Naive thymus-derived CD8-positive, alpha-beta T cell (primary cell): ENCODE data around the gene CCND1. TPM values are rescaled to one million over a fixed set of nuclear protein-coding genes. Genes with fewer than 3 reads are reported as not detected.

ENCODE experiments used
- ATAC-seq, 2 donors: fragments of 150-1000 bp; cut with Tn5 transposase in 1 of 2; sonication (Bioruptor Pico), chemical (Tn5 transposase) in 1 of 2; 1 replicate in 1 of 2; 2 replicates in 1 of 2; pipeline ENCODE4 v1.10.0; 2021; ENCODE audit warnings: mild to moderate bottlenecking in 2 of 2, moderate library complexity in 2 of 2
- POLR2A ChIA-PET: fragments of 350-600 bp; sonication (Branson Sonifier 250); formaldehyde crosslinking; loops from one replicate; lab custom pipeline; 2021; ENCODE audit warnings: antibody characterized with exemption; lab: Charles Lee
- DNase-seq, 10 donors: peaks; one replicate each; pipeline versions ENCODE4 v3.0.0 to v3.0.0-alpha.2; 2020 to 2022
- H3K27ac Mint-ChIP-seq, 10 donors: one replicate each; pipeline ENCODE4 v1.8.0; 2020 to 2022; ENCODE audit warnings: mild to moderate bottlenecking in 10 of 10, mixed read lengths in 10 of 10, moderate library complexity in 4 of 10, inconsistent platforms in 1 of 10
- H3K27me3 Mint-ChIP-seq, 5 donors: one replicate each; pipeline ENCODE4 v1.8.0; 2021 to 2022; ENCODE audit warnings: mixed read lengths in 5 of 5
- H3K36me3 Mint-ChIP-seq, 3 donors: one replicate each; pipeline ENCODE4 v1.8.0; 2020 to 2022; ENCODE audit warnings: mixed read lengths in 3 of 3, mild to moderate bottlenecking in 2 of 3, inconsistent platforms in 1 of 3
- H3K4me1 Mint-ChIP-seq, 4 donors: one replicate each; pipeline ENCODE4 v1.8.0; 2021 to 2022; ENCODE audit warnings: mixed read lengths in 4 of 4
- H3K4me3 Mint-ChIP-seq, 10 donors: one replicate each; pipeline ENCODE4 v1.8.0; 2020 to 2022; ENCODE audit warnings: mild to moderate bottlenecking in 10 of 10, mixed read lengths in 10 of 10, moderate library complexity in 6 of 10, inconsistent platforms in 1 of 10
- H3K9me3 Mint-ChIP-seq, 9 donors: one replicate each; pipeline ENCODE4 v1.8.0; 2020 to 2022; ENCODE audit warnings: mixed read lengths in 9 of 9, mild to moderate bottlenecking in 3 of 9, inconsistent platforms in 1 of 9, moderate library complexity in 1 of 9
- polyA plus RNA-seq, 3 donors: library from polyadenylated mRNA; unstranded; fragments of 300-500 nt; fragmentation: Illumina TruSeq; gene quantifications; one replicate each; pipeline ENCODE4 v1.2.3, GENCODE V29; 2021
- total RNA-seq, 8 experiments: library from RNA in 2 of 8; stranded (reverse) in 2 of 8; gene quantifications; one replicate each; pipeline ENCODE4 v1.2.3 and lab custom pipeline; 2021 to 2026

The CCND1 gene
- total and polyA plus RNA-seq, 5 experiments from 2014 or later = 0.03 to 0.74 (median 0.08) TPM

GRCh38 chr11:69697861-69698260, 56.9 kb downstream of the CCND1 start:
- peaks cover 0 to 4% (median 2%) of the 10 kb centered on the region in 4 donors for H3K4me1 Mint-ChIP-seq
- DNase-seq (no peak), ATAC-seq (no peak)
- H3K4me3 Mint-ChIP-seq = no peak overlapping the region
- no peaks in the 10 kb centered on the region for H3K36me3 Mint-ChIP-seq
- H3K9me3 Mint-ChIP-seq = no peaks in the 10 kb centered on the region
- H3K27me3 Mint-ChIP-seq = peaks cover 22 to 75% (median 42%) of the 10 kb centered on the region in 5 donors
- no peak overlapping the region for H3K27ac Mint-ChIP-seq
- POLR2A ChIA-PET = no interaction called here

GRCh38 chr11:69698362-69698761, 57.4 kb downstream of the CCND1 start:
- Mint-ChIP-seq H3K9me3 (no peaks in the 10 kb centered on the region), H3K27ac (peak overlapping the region in 1 of 10 donors; percentile 15), H3K4me3 (no peak overlapping the region), H3K27me3 (peaks cover 22 to 76% (median 42%) of the 10 kb centered on the region in 5 donors), H3K4me1 (peaks cover 0 to 8% (median 5%) of the 10 kb centered on the region in 4 donors), H3K36me3 (no peaks in the 10 kb centered on the region)
- no peak for DNase-seq
- POLR2A ChIA-PET = no interaction called here
- ATAC-seq = no peak

DNA sequence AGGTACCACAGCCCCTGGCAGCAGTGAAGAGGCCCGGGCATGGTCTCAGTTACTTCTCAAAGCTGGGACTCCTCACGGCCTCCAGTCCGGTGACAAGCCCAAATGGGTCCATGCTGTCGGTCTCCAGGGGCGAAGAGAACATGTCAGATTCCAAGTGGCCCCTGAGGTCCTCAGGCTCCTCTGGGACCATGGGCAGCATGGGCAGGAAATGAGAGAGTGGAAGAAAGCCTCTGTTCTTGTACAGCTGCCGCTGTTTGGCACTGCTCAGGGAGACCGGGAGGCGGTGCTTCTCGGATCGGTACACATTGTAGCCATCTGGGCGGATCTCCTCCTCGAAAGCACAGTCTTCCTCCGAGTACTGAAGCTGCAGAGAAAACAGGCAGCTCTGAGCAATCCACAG, 58.3 kb downstream of the CCND1 start:
- no peak for DNase-seq
- Mint-ChIP-seq H3K9me3 (no peaks in the 10 kb centered on the region), H3K4me3 (no peak overlapping the region), H3K27me3 (peaks cover 19 to 72% (median 37%) of the 10 kb centered on the region in 5 donors), H3K27ac (no peak overlapping the region), H3K4me1 (peaks cover 0 to 9% (median 5%) of the 10 kb centered on the region in 4 donors), H3K36me3 (no peaks in the 10 kb centered on the region)
- ATAC-seq = no peak
- POLR2A ChIA-PET = no interaction called here

GRCh38 chr11:69700278-69701140, 59.6 kb downstream of the CCND1 start:
- Mint-ChIP-seq H3K27ac (no peak overlapping the region), H3K4me3 (peak overlapping the region in 1 of 10 donors; percentile 20), H3K27me3 (peaks cover 19 to 72% (median 37%) of the 10 kb centered on the region in 5 donors), H3K4me1 (peaks cover under 1 to 9% (median 7%) of the 10 kb centered on the region in 4 donors), H3K36me3 (no peaks in the 10 kb centered on the region), H3K9me3 (no peaks in the 10 kb centered on the region)
- POLR2A ChIA-PET = no interaction called here
- DNase-seq (no peak), ATAC-seq (no peak)

DNA sequence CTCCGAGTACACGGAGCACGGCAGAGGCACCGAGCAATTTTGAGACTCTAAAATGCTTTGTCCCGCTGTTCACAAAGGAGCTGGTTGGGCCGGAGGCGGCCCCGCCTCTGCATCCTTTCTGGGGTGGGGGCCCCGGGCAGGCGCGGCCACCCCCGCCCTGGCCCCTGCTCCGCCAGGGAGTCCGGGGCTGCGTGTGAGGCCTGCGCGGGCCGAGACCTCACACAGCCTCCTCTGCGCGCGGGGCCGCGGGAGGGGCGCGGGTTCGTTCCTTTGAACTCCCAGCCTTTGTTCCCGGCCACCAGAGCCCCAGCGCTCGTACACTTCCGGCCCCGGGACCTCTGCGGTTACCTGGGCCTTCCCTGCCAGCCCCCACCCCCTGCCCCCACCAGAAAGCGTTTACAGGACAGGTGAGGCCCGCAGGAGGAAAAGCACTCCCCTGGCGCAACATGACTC, 61.3 kb downstream of the CCND1 start:
- ATAC-seq = no peak
- H3K36me3 Mint-ChIP-seq = no peaks in the 10 kb centered on the region
- no peak overlapping the region for H3K27ac Mint-ChIP-seq
- peaks cover 2 to 14% (median 8%) of the 10 kb centered on the region in 4 donors for H3K4me1 Mint-ChIP-seq
- H3K27me3 Mint-ChIP-seq = peaks cover 18 to 74% (median 36%) of the 10 kb centered on the region in 5 donors
- no peak for DNase-seq
- H3K9me3 Mint-ChIP-seq = no peaks in the 10 kb centered on the region
- POLR2A ChIA-PET = no interaction called here
- H3K4me3 Mint-ChIP-seq = peak overlapping the region in 1 of 10 donors; percentile 45

- Mint-ChIP-seq H3K4me1 (peaks cover 2 to 14% (median 8%) of the 10 kb centered on the region in 4 donors), H3K9me3 (no peaks in the 10 kb centered on the region), H3K4me3 (peak overlapping the region in 7 of 10 donors; percentile 18 to 70 (median 53)), H3K27ac (no peak overlapping the region), H3K27me3 (peaks cover 21 to 70% (median 38%) of the 10 kb centered on the region in 5 donors), H3K36me3 (no peaks in the 10 kb centered on the region)
- POLR2A ChIA-PET = no interaction called here
- ATAC-seq (no peak), DNase-seq (no peak)
These were observed 62.0 kb downstream of the CCND1 start for GRCh38 chr11:69702769-69703452.

DNA sequence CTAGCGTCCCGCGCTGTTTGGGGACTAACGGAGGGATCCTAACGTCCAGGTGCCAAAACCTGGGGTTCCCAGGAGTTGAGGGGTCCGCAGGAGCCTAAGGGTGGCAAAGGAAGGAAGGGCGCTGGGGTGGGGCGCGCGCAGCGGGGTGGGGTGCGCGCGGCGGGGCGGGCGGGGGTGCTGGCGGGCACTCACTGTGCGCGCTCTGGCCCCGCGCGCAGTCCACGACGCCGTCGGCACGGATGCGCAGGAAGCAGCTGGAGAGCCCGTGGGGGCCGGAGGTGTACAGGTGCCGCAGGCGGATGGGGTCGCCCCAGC, 62.5 kb downstream of the CCND1 start:
- no peaks in the 10 kb centered on the region for H3K9me3 Mint-ChIP-seq
- no peak for ATAC-seq

More for the DNA sequence above, 62.5 kb downstream of the CCND1 start:
- Mint-ChIP-seq H3K27me3 (peaks cover 21 to 66% (median 40%) of the 10 kb centered on the region in 5 donors), H3K36me3 (no peaks in the 10 kb centered on the region), H3K4me1 (peaks cover 2 to 14% (median 8%) of the 10 kb centered on the region in 4 donors), H3K27ac (no peak overlapping the region), H3K4me3 (peak overlapping the region in 7 of 10 donors; percentile 18 to 70 (median 51))
- POLR2A ChIA-PET = no interaction called here
- DNase-seq = no peak

Other genes with a start within 250 kb of the CCND1 start
- gene LINC01488, start 159.5 kb upstream of the CCND1 start, total RNA-seq = not detected
- not detected for gene LINC01488, start 159.5 kb upstream of the CCND1 start, polyA plus RNA-seq
- 10 to 100 TPM; 75.0 to 77.8 TPM for gene LTO1, start 34.2 kb downstream of the CCND1 start, total RNA-seq
- gene LTO1, start 34.2 kb downstream of the CCND1 start, polyA plus RNA-seq = 10 to 100 TPM; 12.5 to 14.5 (median 13.1) TPM
- not detected for gene FGF19, start 62.9 kb downstream of the CCND1 start, total RNA-seq
- not detected for gene FGF19, start 62.9 kb downstream of the CCND1 start, polyA plus RNA-seq
- not detected for gene FGF4, start 134.2 kb downstream of the CCND1 start, total RNA-seq
- gene FGF4, start 134.2 kb downstream of the CCND1 start, polyA plus RNA-seq = not detected
- gene FGF3, start 178.3 kb downstream of the CCND1 start, total RNA-seq = not detected
- gene FGF3, start 178.3 kb downstream of the CCND1 start, polyA plus RNA-seq = not detected